K562 (cell line): ENCODE measurements around the gene PNP. TPM values are rescaled to one million over a fixed set of nuclear protein-coding genes. Genes with fewer than 3 reads are reported as not detected.

Source experiments
- ATAC-seq: fragments of 200-7000 bp; cut with Tn5 transposase; 3 replicates; pipeline ENCODE4 v1.9.1; 2020; ENCODE audit warnings: moderate library complexity
- BruUV-seq: library from RNA; stranded (reverse); fragments of 400-500 nt; replicated peaks from 2 replicates; lab custom pipeline; 2021; lab: Mats Ljungman, UMichigan
- CTCF ChIA-PET: fragments of 300-600 bp; formaldehyde crosslinking; extraction: SDS; loops from one replicate; lab custom pipeline; 2021; ENCODE audit warnings: low intra/inter-chr PET ratio; lab: Yijun Ruan, JAX
- POLR2A ChIA-PET: fragments of 300-600, 350-650 bp; sonication (Branson Sonifier 250); formaldehyde crosslinking; extraction: SDS; loops from one replicate; lab custom pipeline; 2021; ENCODE audit warnings: antibody characterized with exemption, inconsistent platforms; lab: Yijun Ruan, JAX
- DNase-seq, 4 experiments: peaks; one replicate each; pipeline versions ENCODE4 v3.0.0 to v3.0.0-alpha.2; 2011 to 2018; ENCODE audit warnings: low spot score in 3 of 4, mixed read lengths in 3 of 4; ENCODE audit errors: extremely low read depth in 1 of 4
- FAIRE-seq: peaks from 2 replicates; lab custom pipeline; 2011; peaks lifted over from hg19 to GRCh38; lab: Jason Lieb, UNC
- H2AFZ ChIP-seq: 2 replicates; pipeline ENCODE4 v1.6.0; 2011; ENCODE audit warnings: low read depth, low read length, control low read depth, inconsistent platforms
- H3K27ac ChIP-seq: fragments of 200-600 bp; 3 replicates; pipeline ENCODE4 v1.8.0; 2011; ENCODE audit warnings: low read depth, mild to moderate bottlenecking, control low read depth, inconsistent platforms, low read length, moderate library complexity, mixed read lengths; ENCODE audit errors: extremely low read depth
- H3K27me3 ChIP-seq, 2 experiments: fragments of 300-600 bp in 1 of 2; 2 replicates in 1 of 2; 3 replicates in 1 of 2; pipeline versions ENCODE4 v1.6.0 to v1.8.0; 2011; ENCODE audit warnings: inconsistent platforms in 2 of 2, low read length in 2 of 2, mild to moderate bottlenecking in 1 of 2, mixed read lengths in 1 of 2, moderate library complexity in 1 of 2; ENCODE audit not compliant: control insufficient read depth in 2 of 2, insufficient read depth in 2 of 2
- H3K36me3 ChIP-seq: fragments of 300-600 bp; 3 replicates; pipeline ENCODE4 v1.8.0; 2011; ENCODE audit warnings: mild to moderate bottlenecking, low read length, inconsistent platforms; ENCODE audit not compliant: control insufficient read depth, insufficient read depth
- H3K4me1 ChIP-seq, 2 experiments: fragments of 200-600 bp in 1 of 2; replicated peaks in 1 of 2; 2 replicates in 1 of 2; 3 replicates in 1 of 2; pipeline versions ENCODE4 v1.5.1 to v1.8.0; 2011; ENCODE audit warnings: inconsistent platforms in 2 of 2, low read length in 2 of 2, mild to moderate bottlenecking in 1 of 2, mixed read lengths in 1 of 2, moderate library complexity in 1 of 2; ENCODE audit not compliant: control insufficient read depth in 2 of 2, insufficient read depth in 2 of 2
- H3K4me2 ChIP-seq: 2 replicates; pipeline ENCODE4 v1.6.1; 2011; ENCODE audit warnings: low read length, control low read depth, inconsistent platforms, mixed read lengths; ENCODE audit not compliant: insufficient read depth
- H3K4me3 ChIP-seq: fragments of 200-600 bp; sonication (generic), shearing (Covaris generic); 2 replicates; pipeline ENCODE4 v1.5.1; 2016; ENCODE audit warnings: control low read depth, inconsistent platforms
- H3K79me2 ChIP-seq: fragments of 200-600 bp; 3 replicates; pipeline ENCODE4 v1.8.0; 2011; ENCODE audit warnings: low read length, inconsistent platforms; ENCODE audit not compliant: control insufficient read depth, insufficient read depth
- H3K9ac ChIP-seq, 2 experiments: 2 replicates each; pipeline versions ENCODE4 v1.6.0 to v1.6.1; 2011; ENCODE audit warnings: low read depth in 2 of 2, low read length in 2 of 2, control low read depth in 1 of 2, inconsistent platforms in 1 of 2, mild to moderate bottlenecking in 1 of 2, mixed read lengths in 1 of 2; ENCODE audit not compliant: insufficient read depth in 1 of 2
- H3K9me1 ChIP-seq: one replicate; pipeline ENCODE4 v1.6.0; 2011; ENCODE audit warnings: inconsistent platforms, mild to moderate bottlenecking, low read length, moderate library complexity; ENCODE audit not compliant: control insufficient read depth, insufficient read depth
- H3K9me3 ChIP-seq: replicated peaks from 2 replicates; pipeline ENCODE4 v1.5.1; 2011; ENCODE audit warnings: low read depth, low read length, inconsistent platforms; ENCODE audit not compliant: control insufficient read depth, insufficient read depth
- H4K20me1 ChIP-seq: replicated peaks from 2 replicates; pipeline ENCODE4 v1.6.1; 2011; ENCODE audit warnings: low read length, inconsistent platforms, mixed read lengths; ENCODE audit not compliant: control insufficient read depth, insufficient read depth
- FOXA3 ChIP-seq, 2 experiments: fragments of 450-650 bp in 1 of 2; sonication (generic) in 1 of 2; formaldehyde crosslinking; IDR thresholded peaks in 1 of 2; conservative IDR thresholded peaks in 1 of 2; 2 replicates each; pipeline versions ENCODE4 v1.4.0 to v1.8.0; 2020 to 2022; ENCODE audit warnings: mild to moderate bottlenecking in 2 of 2, missing genetic modification reagents in 1 of 2
- POLR3A ChIP-seq: IDR thresholded peaks from 2 replicates; pipeline ENCODE4 v1.6.1; 2011; ENCODE audit warnings: borderline replicate concordance, mild to moderate bottlenecking, moderate library complexity; ENCODE audit not compliant: insufficient read length, insufficient read depth; ENCODE audit errors: extremely low read depth
- WGBS: fragments of 100-300 bp; shearing (Covaris generic); methylation state at CpG from one replicate; pipeline ENCODE4 v1.1.6; 2016; ENCODE audit warnings: low coverage, mixed read lengths; ENCODE audit not compliant: insufficient coverage; ENCODE audit errors: missing lambda C conversion rate; 5-methylcytosine and 5-hydroxymethylcytosine counted together
- in situ Hi-C: fragments of 300-500 bp; cut with MboI; formaldehyde crosslinking; loops from 4 replicates; pipeline ENCODE4 v1.15.0; 2018; ENCODE audit warnings: inconsistent platforms, mixed read lengths
- intact Hi-C: fragments of 100-400 bp; cut with micrococcal nuclease; formaldehyde crosslinking; loops from 2 replicates; pipeline ENCODE4 v1.14.2; 2022
- polyA plus RNA-seq, 8 experiments: library from polyadenylated mRNA; depleted of rRNA in 4 of 8; stranded (reverse) in 5 of 8; unstranded in 3 of 8; fragments of >200 nt; fragmentation: Nextera tagmentation in 2 of 8; fragmentation: Illumina TruSeq in 1 of 8; extraction: Ambion mirVana in 2 of 8; extraction: Trizol in 1 of 8; gene quantifications; 2 replicates each; pipeline versions ENCODE4 v1.2.1 to v1.2.3, GENCODE V29; 2011 to 2014; ENCODE audit warnings: inconsistent platforms in 1 of 8, missing spikeins in 1 of 8
- total RNA-seq, 7 experiments: library from RNA; depleted of rRNA in 6 of 7; stranded (reverse); fragments of >200 nt in 6 of 7; fragmentation: Illumina TruSeq in 2 of 7; extraction: Trizol in 2 of 7; gene quantifications; 2 replicates each; pipeline versions ENCODE4 v1.2.1 to v1.2.3, GENCODE V29; 2011 to 2021; ENCODE audit warnings: low replicate concordance in 1 of 7

PNP gene
- total and polyA plus RNA-seq, 9 of the 15 experiments (the other 6 are each of a cell fraction or from before 2014, with no cell fraction given), result 92.5 to 288 (median 137) TPM

DNA sequence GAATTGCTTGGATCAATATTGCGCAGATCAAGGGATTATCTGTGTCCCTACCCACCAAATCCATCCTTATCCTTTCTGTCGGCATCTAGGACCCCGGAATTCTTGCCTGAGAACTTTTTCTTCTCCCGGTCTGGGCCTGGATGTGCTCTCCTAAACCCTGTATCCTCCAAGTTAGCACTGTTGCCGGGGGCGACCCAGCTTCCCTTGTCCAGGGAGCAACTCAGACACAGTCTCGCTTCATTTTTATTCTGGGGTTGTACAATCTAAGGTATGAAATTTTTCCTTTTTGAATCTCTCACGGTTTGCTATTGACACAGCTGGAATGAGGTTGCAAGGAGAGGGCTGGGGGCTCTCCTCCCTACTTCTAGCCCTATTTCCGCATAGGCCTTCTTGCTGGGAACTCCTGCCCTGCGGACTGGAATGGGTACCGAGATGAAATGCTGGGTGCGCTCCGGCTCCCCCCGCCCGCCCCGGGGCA, 403 bp upstream of the PNP start:
- POLR2A ChIA-PET, result interaction anchor here (0.7 to 5.0 kb wide), 5 partner anchors 13 to 139 kb away, joined by 3 to 30 read pairs (median 5); partner anchors contain the start of genes APEX1 and OSGEP
- intact Hi-C loops (no loop called here), in situ Hi-C loops (no loop called here)
- Histone ChIP-seq H3K27me3 (no peaks in the 10 kb centered on the region), H3K9me3 (no peaks in the 10 kb centered on the region), H3K9me1 (no peaks in the 10 kb centered on the region), H3K4me1 (peaks cover 5 to 15% of the 10 kb centered on the region in 2 experiments; a peak in 3 of 5 replicates), H3K27ac (no peak overlapping the region), H3K4me3 (peak overlapping the region; percentile 82), H3K79me2 (peaks cover 45% of the 10 kb centered on the region), H4K20me1 (peaks cover 6% of the 10 kb centered on the region; the same call in 1 of the 2 replicates), H3K36me3 (peaks cover 28% of the 10 kb centered on the region), H3K4me2 (peak overlapping the region; percentile 91), H2AFZ (peak overlapping the region; percentile 83), H3K9ac (peak overlapping the region; percentile 93 to 99; a peak in 3 of 4 replicates)
- ATAC-seq, result no peak; the same call in 2 of the 3 replicates
- WGBS, result 24% methylated on average over 14 of the region's 16 CpGs
- CTCF ChIA-PET, result no interaction called here
- no peak for DNase-seq
- no TSS peak for BruUV-seq
- FAIRE-seq, result no peak
- TF ChIP-seq FOXA3 (CRISPR knock-in tag; conservative IDR thresholded peaks at IDR 0.05 in 1 of 2, IDR thresholded peaks at IDR 0.05 in 1 of 2), result peak in 1 of 2 experiments; percentile 94; a peak in 1 of 4 replicates
- TF ChIP-seq POLR3A, result no peak
